Keratinocyte (primary cell): Measurements from ENCODE around the gene AOPEP.

Source experiments
- EZH2 ChIP-seq: IDR thresholded peaks from one replicate; pipeline ENCODE4 v1.6.1; 2012; ENCODE audit warnings: inconsistent platforms, mild to moderate bottlenecking, low read length, moderate library complexity
- TF ChIP-seq, protein P1 (sequence below), 3 experiments: IDR thresholded peaks in 1 of 3; conservative IDR thresholded peaks in 1 of 3; optimal IDR thresholded peaks in 1 of 3; 2 replicates in 2 of 3; 3 replicates in 1 of 3; pipeline versions ENCODE3 to v1.5.1; 2011; ENCODE audit warnings: low read length in 3 of 3, mild to moderate bottlenecking in 3 of 3, moderate library complexity in 2 of 3, control low read depth in 1 of 3, inconsistent platforms in 1 of 3; ENCODE audit not compliant: insufficient read depth in 2 of 3; ENCODE audit errors: extremely low read depth in 1 of 3

DNA sequence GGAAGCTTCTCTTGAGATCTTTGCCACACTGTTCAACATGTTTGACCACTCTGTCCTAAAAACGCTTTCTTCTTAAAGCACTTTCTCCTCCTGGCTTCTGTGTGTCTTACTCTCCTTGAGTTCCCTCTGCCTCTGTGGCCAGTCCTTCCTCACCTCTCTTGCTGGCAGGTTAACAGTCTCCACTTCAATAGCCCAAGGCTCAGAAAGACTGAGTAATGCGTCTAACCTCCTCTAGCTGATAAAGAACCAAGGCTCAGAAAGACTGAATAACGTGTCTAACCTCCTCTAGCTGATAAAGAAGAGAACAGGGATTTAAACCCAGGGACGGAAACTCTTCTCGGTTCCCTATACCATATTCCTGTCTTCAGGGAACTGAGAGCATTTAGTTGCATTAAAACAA is 205.2 kb downstream of the AOPEP start:
- TF ChIP-seq, protein P1, sequence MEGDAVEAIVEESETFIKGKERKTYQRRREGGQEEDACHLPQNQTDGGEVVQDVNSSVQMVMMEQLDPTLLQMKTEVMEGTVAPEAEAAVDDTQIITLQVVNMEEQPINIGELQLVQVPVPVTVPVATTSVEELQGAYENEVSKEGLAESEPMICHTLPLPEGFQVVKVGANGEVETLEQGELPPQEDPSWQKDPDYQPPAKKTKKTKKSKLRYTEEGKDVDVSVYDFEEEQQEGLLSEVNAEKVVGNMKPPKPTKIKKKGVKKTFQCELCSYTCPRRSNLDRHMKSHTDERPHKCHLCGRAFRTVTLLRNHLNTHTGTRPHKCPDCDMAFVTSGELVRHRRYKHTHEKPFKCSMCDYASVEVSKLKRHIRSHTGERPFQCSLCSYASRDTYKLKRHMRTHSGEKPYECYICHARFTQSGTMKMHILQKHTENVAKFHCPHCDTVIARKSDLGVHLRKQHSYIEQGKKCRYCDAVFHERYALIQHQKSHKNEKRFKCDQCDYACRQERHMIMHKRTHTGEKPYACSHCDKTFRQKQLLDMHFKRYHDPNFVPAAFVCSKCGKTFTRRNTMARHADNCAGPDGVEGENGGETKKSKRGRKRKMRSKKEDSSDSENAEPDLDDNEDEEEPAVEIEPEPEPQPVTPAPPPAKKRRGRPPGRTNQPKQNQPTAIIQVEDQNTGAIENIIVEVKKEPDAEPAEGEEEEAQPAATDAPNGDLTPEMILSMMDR (optimal IDR thresholded peaks at IDR 0.05 in 1 of 3, IDR thresholded peaks at IDR 0.05 in 1 of 3, conservative IDR thresholded peaks at IDR 0.05 in 1 of 3; ENCODE audit: extremely low read depth in 1 of 3, insufficient read depth in 2 of 3, low read length in 3 of 3), result no peak
- no peak for TF ChIP-seq EZH2
